Neuron (in vitro differentiated cells): ENCODE results near the gene ARID5B.

ENCODE experiments used
- H2AFZ ChIP-seq: one replicate; pipeline ENCODE4 v1.6.1; 2013; ENCODE audit warnings: low read depth, mild to moderate bottlenecking, inconsistent platforms, low read length, moderate library complexity
- H3K27me3 ChIP-seq: one replicate; pipeline ENCODE4 v1.6.1; 2013; ENCODE audit warnings: low read length; ENCODE audit not compliant: insufficient read depth
- H3K36me3 ChIP-seq: one replicate; pipeline ENCODE4 v1.6.1; 2013; ENCODE audit warnings: low read length; ENCODE audit not compliant: insufficient read depth
- H3K4me1 ChIP-seq: one replicate; pipeline ENCODE4 v1.6.1; 2013; ENCODE audit warnings: low read length; ENCODE audit not compliant: insufficient read depth
- H3K4me3 ChIP-seq: 2 replicates; pipeline ENCODE4 v1.5.1; 2013; ENCODE audit warnings: mild to moderate bottlenecking, low read length, moderate library complexity
- H3K9me3 ChIP-seq: one replicate; pipeline ENCODE4 v1.6.1; 2013; ENCODE audit warnings: low read length

Gene ARID5B

GRCh38 chr10:61943674-61944378 lies 42.3 kb downstream of the ARID5B start:
- H3K27me3 ChIP-seq: no peaks in the 10 kb centered on the region
- no peak overlapping the region for H2AFZ ChIP-seq
- H3K9me3 ChIP-seq: no peaks in the 10 kb centered on the region
- peaks cover 6% of the 10 kb centered on the region for H3K36me3 ChIP-seq
- no peak overlapping the region for H3K4me3 ChIP-seq
- H3K4me1 ChIP-seq: peaks cover 32% of the 10 kb centered on the region

GRCh38 chr10:61944410-61945147 lies 43.1 kb downstream of the ARID5B start:
- Histone ChIP-seq H3K4me1 (peaks cover 24% of the 10 kb centered on the region), H3K27me3 (no peaks in the 10 kb centered on the region), H2AFZ (no peak overlapping the region), H3K4me3 (no peak overlapping the region), H3K9me3 (no peaks in the 10 kb centered on the region), H3K36me3 (peaks cover 6% of the 10 kb centered on the region)

- Histone ChIP-seq H3K27me3 (no peaks in the 10 kb centered on the region), H3K9me3 (no peaks in the 10 kb centered on the region), H3K4me3 (no peak overlapping the region), H3K4me1 (peaks cover 3% of the 10 kb centered on the region), H2AFZ (no peak overlapping the region), H3K36me3 (peaks cover 2% of the 10 kb centered on the region)
These were observed 48.2 kb downstream of the ARID5B start for GRCh38 chr10:61949687-61950086.

GRCh38 chr10:61950449-61951143 lies 49.1 kb downstream of the ARID5B start:
- Histone ChIP-seq H2AFZ (no peak overlapping the region), H3K4me1 (no peaks in the 10 kb centered on the region), H3K9me3 (no peaks in the 10 kb centered on the region), H3K4me3 (no peak overlapping the region), H3K27me3 (no peaks in the 10 kb centered on the region), H3K36me3 (peaks cover 2% of the 10 kb centered on the region)

GRCh38 chr10:61951144-61951483 lies 49.6 kb downstream of the ARID5B start:
- no peak overlapping the region for H3K4me3 ChIP-seq
- no peaks in the 10 kb centered on the region for H3K27me3 ChIP-seq
- no peaks in the 10 kb centered on the region for H3K4me1 ChIP-seq
- no peaks in the 10 kb centered on the region for H3K9me3 ChIP-seq
- H2AFZ ChIP-seq: no peak overlapping the region
- H3K36me3 ChIP-seq: peaks cover 2% of the 10 kb centered on the region

GRCh38 chr10:61952028-61952674 lies 50.7 kb downstream of the ARID5B start:
- no peaks in the 10 kb centered on the region for H3K9me3 ChIP-seq
- peaks cover 2% of the 10 kb centered on the region for H3K36me3 ChIP-seq
- no peaks in the 10 kb centered on the region for H3K4me1 ChIP-seq
- H2AFZ ChIP-seq: no peak overlapping the region
- no peaks in the 10 kb centered on the region for H3K27me3 ChIP-seq
- no peak overlapping the region for H3K4me3 ChIP-seq

- Histone ChIP-seq H3K27me3 (no peaks in the 10 kb centered on the region), H2AFZ (no peak overlapping the region), H3K36me3 (peaks cover 2% of the 10 kb centered on the region), H3K4me1 (no peaks in the 10 kb centered on the region), H3K4me3 (no peak overlapping the region), H3K9me3 (no peaks in the 10 kb centered on the region)
These were observed 51.7 kb downstream of the ARID5B start for GRCh38 chr10:61953183-61953582.

GRCh38 chr10:61957806-61958205 lies 56.3 kb downstream of the ARID5B start:
- Histone ChIP-seq H3K4me3 (no peak overlapping the region), H2AFZ (no peak overlapping the region), H3K4me1 (no peaks in the 10 kb centered on the region), H3K9me3 (no peaks in the 10 kb centered on the region), H3K36me3 (no peaks in the 10 kb centered on the region), H3K27me3 (no peaks in the 10 kb centered on the region)

GRCh38 chr10:61958311-61958710 lies 56.8 kb downstream of the ARID5B start:
- Histone ChIP-seq H3K27me3 (no peaks in the 10 kb centered on the region), H3K4me1 (no peaks in the 10 kb centered on the region), H3K9me3 (no peaks in the 10 kb centered on the region), H2AFZ (no peak overlapping the region), H3K36me3 (no peaks in the 10 kb centered on the region), H3K4me3 (no peak overlapping the region)

- Histone ChIP-seq H3K4me3 (no peak overlapping the region), H3K36me3 (no peaks in the 10 kb centered on the region), H3K4me1 (no peaks in the 10 kb centered on the region), H3K27me3 (no peaks in the 10 kb centered on the region), H3K9me3 (no peaks in the 10 kb centered on the region), H2AFZ (no peak overlapping the region)
These were observed 57.3 kb downstream of the ARID5B start for GRCh38 chr10:61958805-61959204.

- Histone ChIP-seq H3K36me3 (no peaks in the 10 kb centered on the region), H3K4me3 (no peak overlapping the region)
These were observed 58.3 kb downstream of the ARID5B start for GRCh38 chr10:61959814-61960213.

GRCh38 chr10:61960396-61961120 lies 59.1 kb downstream of the ARID5B start:
- Histone ChIP-seq H2AFZ (no peak overlapping the region), H3K4me1 (no peaks in the 10 kb centered on the region), H3K9me3 (no peaks in the 10 kb centered on the region), H3K27me3 (no peaks in the 10 kb centered on the region), H3K4me3 (no peak overlapping the region), H3K36me3 (no peaks in the 10 kb centered on the region)

More at GRCh38 chr10:61959814-61960213, 58.3 kb downstream of the ARID5B start:
- Histone ChIP-seq H3K27me3 (no peaks in the 10 kb centered on the region), H3K4me1 (no peaks in the 10 kb centered on the region), H2AFZ (no peak overlapping the region), H3K9me3 (no peaks in the 10 kb centered on the region)
